MM.1S (cell line): ENCODE measurements around the gene OLFM1.

Source experiments
- DNase-seq: peaks from one replicate; pipeline ENCODE4 v3.0.0-alpha.2; 2015
- H2AFZ ChIP-seq: fragments of 300-600 bp; sonication (generic); 2 replicates; pipeline ENCODE4 v1.6.0; 2016; ENCODE audit warnings: antibody characterized with exemption, low read length
- H3F3A ChIP-seq: fragments of 300-600 bp; sonication (generic); 2 replicates; pipeline ENCODE4 v1.6.1; 2016; ENCODE audit warnings: mild to moderate bottlenecking, antibody characterized with exemption, low read length, moderate library complexity, mixed read lengths; ENCODE audit not compliant: insufficient read depth
- H3K27ac ChIP-seq: fragments of 300-600 bp; sonication (generic); 2 replicates; pipeline ENCODE4 v1.5.1; 2016; ENCODE audit warnings: mild to moderate bottlenecking, low read length
- H3K27me3 ChIP-seq: fragments of 300-600 bp; sonication (generic); replicated peaks from 2 replicates; pipeline ENCODE4 v1.6.0; 2016; ENCODE audit warnings: low read length; ENCODE audit not compliant: insufficient read depth
- H3K36me3 ChIP-seq: fragments of 300-600 bp; sonication (generic); replicated peaks from 2 replicates; pipeline ENCODE4 v1.6.1; 2016; ENCODE audit warnings: mild to moderate bottlenecking, low read length, mixed read lengths; ENCODE audit not compliant: insufficient read depth
- H3K4me1 ChIP-seq: fragments of 300-600 bp; sonication (generic); 2 replicates; pipeline ENCODE4 v1.6.1; 2016; ENCODE audit warnings: low read length, mixed read lengths
- H3K4me2 ChIP-seq: fragments of 300-600 bp; sonication (generic); 2 replicates; pipeline ENCODE4 v1.6.0; 2016; ENCODE audit warnings: low read depth, low read length
- H3K4me3 ChIP-seq: fragments of 300-600 bp; sonication (generic); 2 replicates; pipeline ENCODE4 v1.5.1; 2016; ENCODE audit warnings: low read length, mixed read lengths
- H3K79me2 ChIP-seq: fragments of 300-600 bp; sonication (generic); 2 replicates; pipeline ENCODE4 v1.6.1; 2016; ENCODE audit warnings: mixed run types, low read length, mixed read lengths
- H3K9ac ChIP-seq: fragments of 300-600 bp; sonication (generic); 2 replicates; pipeline ENCODE4 v1.6.1; 2016; ENCODE audit warnings: low read length, mixed read lengths
- H3K9me2 ChIP-seq: fragments of 300-600 bp; sonication (generic); replicated peaks from 2 replicates; pipeline ENCODE4 v1.6.1; 2016; ENCODE audit warnings: mild to moderate bottlenecking, low read length, mixed read lengths; ENCODE audit not compliant: insufficient read depth
- H3K9me3 ChIP-seq: fragments of 300-600 bp; sonication (generic); replicated peaks from 2 replicates; pipeline ENCODE4 v1.6.1; 2016; ENCODE audit warnings: mild to moderate bottlenecking, low read length, mixed read lengths; ENCODE audit not compliant: insufficient read depth
- H4K20me1 ChIP-seq: fragments of 300-600 bp; sonication (generic); 2 replicates; pipeline ENCODE4 v1.6.1; 2016; ENCODE audit warnings: mild to moderate bottlenecking, low read length, moderate library complexity, mixed read lengths; ENCODE audit not compliant: insufficient read depth
- EZH2 ChIP-seq: fragments of 300-600 bp; sonication (generic); optimal IDR thresholded peaks from 2 replicates; pipeline ENCODE3; 2017; ENCODE audit warnings: low read depth, mild to moderate bottlenecking, antibody characterized with exemption, low read length, mixed read lengths
- EZH2phosphoT487 ChIP-seq: fragments of 300-600 bp; sonication (generic); IDR thresholded peaks from 2 replicates; pipeline ENCODE4 v1.6.1; 2018; ENCODE audit warnings: antibody characterized with exemption, low read length
- TF ChIP-seq, protein P1 (sequence below): fragments of 300-600 bp; sonication (generic); IDR thresholded peaks from 2 replicates; pipeline ENCODE4 v1.5.1; 2016; ENCODE audit warnings: antibody characterized with exemption, low read length, mixed read lengths

The OLFM1 gene

DNA sequence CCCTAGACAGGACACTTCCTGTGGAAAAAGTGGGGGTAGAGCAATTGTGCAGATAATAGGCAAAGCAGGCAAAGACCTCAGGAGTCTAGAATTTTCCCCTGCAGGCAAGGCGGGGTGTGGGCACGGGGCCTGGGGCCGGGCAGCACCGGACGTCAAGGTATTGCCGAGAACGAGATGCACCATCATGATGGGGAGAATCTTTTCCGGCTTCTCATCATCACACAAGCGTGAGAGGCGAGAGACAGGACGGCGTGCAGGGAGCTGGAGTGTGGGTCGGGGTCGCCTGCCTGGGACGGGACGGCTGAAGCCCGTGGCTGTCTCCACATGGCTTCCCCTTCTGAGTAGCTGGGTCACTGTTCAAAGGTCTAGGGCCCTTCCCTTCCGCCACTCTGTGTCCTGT lies 44.5 kb downstream of the OLFM1 start:
- Histone ChIP-seq H3K36me3 (no peaks in the 10 kb centered on the region), H3K9ac (no peak overlapping the region), H3F3A (no peaks in the 10 kb centered on the region), H3K27ac (no peak overlapping the region), H4K20me1 (no peaks in the 10 kb centered on the region), H2AFZ (no peak overlapping the region), H3K27me3 (peaks cover 95% of the 10 kb centered on the region), H3K4me3 (no peak overlapping the region), H3K9me2 (no peaks in the 10 kb centered on the region), H3K4me1 (no peaks in the 10 kb centered on the region), H3K9me3 (no peaks in the 10 kb centered on the region), H3K79me2 (no peaks in the 10 kb centered on the region), H3K4me2 (no peak overlapping the region)
- no peak for DNase-seq
- TF ChIP-seq EZH2phosphoT487 (no peak), EZH2 (no peak)
- TF ChIP-seq, protein P1, sequence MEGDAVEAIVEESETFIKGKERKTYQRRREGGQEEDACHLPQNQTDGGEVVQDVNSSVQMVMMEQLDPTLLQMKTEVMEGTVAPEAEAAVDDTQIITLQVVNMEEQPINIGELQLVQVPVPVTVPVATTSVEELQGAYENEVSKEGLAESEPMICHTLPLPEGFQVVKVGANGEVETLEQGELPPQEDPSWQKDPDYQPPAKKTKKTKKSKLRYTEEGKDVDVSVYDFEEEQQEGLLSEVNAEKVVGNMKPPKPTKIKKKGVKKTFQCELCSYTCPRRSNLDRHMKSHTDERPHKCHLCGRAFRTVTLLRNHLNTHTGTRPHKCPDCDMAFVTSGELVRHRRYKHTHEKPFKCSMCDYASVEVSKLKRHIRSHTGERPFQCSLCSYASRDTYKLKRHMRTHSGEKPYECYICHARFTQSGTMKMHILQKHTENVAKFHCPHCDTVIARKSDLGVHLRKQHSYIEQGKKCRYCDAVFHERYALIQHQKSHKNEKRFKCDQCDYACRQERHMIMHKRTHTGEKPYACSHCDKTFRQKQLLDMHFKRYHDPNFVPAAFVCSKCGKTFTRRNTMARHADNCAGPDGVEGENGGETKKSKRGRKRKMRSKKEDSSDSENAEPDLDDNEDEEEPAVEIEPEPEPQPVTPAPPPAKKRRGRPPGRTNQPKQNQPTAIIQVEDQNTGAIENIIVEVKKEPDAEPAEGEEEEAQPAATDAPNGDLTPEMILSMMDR: no peak

DNA sequence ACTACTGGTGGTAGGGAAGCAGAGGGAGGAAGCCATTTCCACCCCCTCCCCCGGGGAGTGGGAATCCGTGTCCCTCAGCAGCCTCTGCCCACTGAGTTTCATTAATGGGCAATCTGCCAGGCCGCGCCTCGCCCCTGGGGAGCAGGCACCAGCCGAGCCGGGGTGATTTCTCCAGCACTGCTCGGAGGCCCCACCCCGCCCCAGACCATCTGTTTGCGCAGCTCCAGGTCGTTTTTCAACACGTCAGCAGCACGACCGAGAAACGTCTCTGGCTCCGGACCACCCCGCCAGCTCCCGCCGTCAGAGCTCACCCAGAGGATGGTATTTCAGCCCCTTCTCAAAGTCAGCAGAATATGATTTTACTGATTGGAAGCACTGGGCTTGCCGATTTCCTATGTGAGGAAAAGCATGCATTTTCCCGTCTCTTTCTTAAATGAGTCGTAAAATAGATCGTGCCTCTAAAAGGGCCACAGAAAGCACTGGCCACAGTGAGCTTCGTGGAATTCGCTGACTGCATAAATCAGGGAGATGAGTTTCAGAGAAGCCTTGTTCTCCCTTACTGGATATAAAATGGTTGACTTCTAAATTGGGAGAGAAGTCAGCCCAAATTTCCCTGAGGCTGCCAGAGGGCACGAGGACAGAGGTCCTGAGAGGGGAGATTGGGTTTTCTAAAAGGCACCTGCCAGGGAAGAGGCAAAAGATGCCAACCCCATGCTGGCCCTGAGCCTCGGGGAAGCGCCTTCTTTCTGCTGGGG lies 47.0 kb downstream of the OLFM1 start:
- H3K9me3 ChIP-seq: no peaks in the 10 kb centered on the region

DNA sequence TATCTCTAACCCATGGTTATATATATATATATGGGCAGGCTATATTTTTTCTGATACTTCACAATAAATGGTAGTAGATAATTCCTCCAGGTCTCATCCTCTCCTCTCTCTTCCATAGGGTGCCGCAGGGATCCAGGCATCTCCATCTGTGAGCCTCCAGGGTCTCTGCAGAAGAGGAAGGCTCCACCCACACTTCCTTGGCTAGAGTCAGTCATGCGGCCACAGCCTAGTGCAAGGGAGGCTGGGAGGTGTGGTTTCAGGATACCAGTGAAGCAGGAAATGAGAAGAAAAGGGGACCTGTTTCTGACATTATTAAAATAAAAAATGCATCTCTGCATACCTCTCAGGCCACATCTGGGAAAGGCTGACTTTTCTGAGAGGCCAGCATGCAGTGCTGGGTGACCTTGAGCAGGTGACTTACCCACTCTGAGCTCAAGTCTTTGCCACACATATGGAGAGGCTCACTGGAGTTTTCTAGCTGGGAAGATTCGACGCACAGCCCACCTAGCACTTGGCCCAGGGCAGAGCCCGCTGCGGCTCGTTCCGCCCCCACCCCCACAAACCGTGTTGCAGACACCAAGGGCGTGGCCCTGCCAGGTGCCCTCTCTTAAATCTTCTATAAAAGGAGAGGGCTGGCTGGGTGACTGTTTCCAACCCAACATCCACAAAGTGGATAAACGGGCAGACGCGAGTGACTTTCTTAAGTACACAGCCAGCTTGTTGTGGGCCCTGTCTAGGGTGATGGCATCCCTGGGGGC lies 47.9 kb downstream of the OLFM1 start:
- no peak overlapping the region for H3K27ac ChIP-seq
- no peak overlapping the region for H3K9ac ChIP-seq
- H3K4me2 ChIP-seq: no peak overlapping the region
- H2AFZ ChIP-seq: no peak overlapping the region
- TF ChIP-seq, protein P1: no peak
- no peak for TF ChIP-seq EZH2
- TF ChIP-seq EZH2phosphoT487: no peak
- no peak overlapping the region for H3K4me3 ChIP-seq
- H3K36me3 ChIP-seq: no peaks in the 10 kb centered on the region
- peaks cover 81% of the 10 kb centered on the region for H3K27me3 ChIP-seq
- no peaks in the 10 kb centered on the region for H3F3A ChIP-seq
- DNase-seq: no peak
- no peaks in the 10 kb centered on the region for H3K79me2 ChIP-seq
- H4K20me1 ChIP-seq: no peaks in the 10 kb centered on the region
- H3K4me1 ChIP-seq: no peaks in the 10 kb centered on the region
- H3K9me2 ChIP-seq: no peaks in the 10 kb centered on the region
- no peaks in the 10 kb centered on the region for H3K9me3 ChIP-seq

More for the DNA sequence above, 47.0 kb downstream of the OLFM1 start:
- DNase-seq: no peak
- H3K9ac ChIP-seq: no peak overlapping the region
- no peaks in the 10 kb centered on the region for H3K36me3 ChIP-seq
- no peak overlapping the region for H3K4me2 ChIP-seq
- H4K20me1 ChIP-seq: no peaks in the 10 kb centered on the region
- H2AFZ ChIP-seq: no peak overlapping the region
- no peaks in the 10 kb centered on the region for H3K79me2 ChIP-seq
- H3K27me3 ChIP-seq: peaks cover 90% of the 10 kb centered on the region
- no peak overlapping the region for H3K4me3 ChIP-seq
- H3F3A ChIP-seq: no peaks in the 10 kb centered on the region
- H3K9me2 ChIP-seq: no peaks in the 10 kb centered on the region
- no peak overlapping the region for H3K27ac ChIP-seq
- no peak for TF ChIP-seq EZH2phosphoT487
- TF ChIP-seq EZH2: no peak
- TF ChIP-seq, protein P1: no peak
- H3K4me1 ChIP-seq: no peaks in the 10 kb centered on the region
